Testis (tissue), 3 donors: Measurements from ENCODE around the gene RAB27A. TPM values are rescaled to one million over a fixed set of nuclear protein-coding genes. Genes with fewer than 3 reads are reported as not detected.

ENCODE experiments used
- DNase-seq: peaks from one replicate; pipeline ENCODE4 v3.0.0-alpha.2; 2019
- H3K27ac ChIP-seq, 2 donors: fragments of 200-600 bp; sonication (generic); one replicate each; pipeline ENCODE4 v1.5.1; 2019
- H3K27me3 ChIP-seq: fragments of 200-600 bp; sonication (generic); one replicate; pipeline ENCODE4 v1.5.1; 2019
- H3K36me3 ChIP-seq: fragments of 200-600 bp; sonication (generic); one replicate; pipeline ENCODE4 v1.5.1; 2017; ENCODE audit warnings: low read depth; ENCODE audit errors: missing control alignments
- H3K4me1 ChIP-seq: fragments of 200-600 bp; sonication (generic); one replicate; pipeline ENCODE4 v1.5.1; 2019
- H3K4me3 ChIP-seq, 2 donors: fragments of 200-600 bp; sonication (generic); one replicate each; pipeline ENCODE4 v1.5.1; 2017 to 2019
- H3K9me3 ChIP-seq: fragments of 200-600 bp; sonication (generic); one replicate; pipeline ENCODE4 v1.5.1; 2017
- POLR2A ChIP-seq: fragments of 450-650 bp; IDR thresholded peaks from one replicate; pipeline ENCODE4 v1.6.1; 2017; ENCODE audit warnings: antibody characterized with exemption, mild to moderate bottlenecking, moderate library complexity
- WGBS, 2 donors: methylation state at CpG; one replicate each; pipeline ENCODE4 v1.1.5; 2018; 5-methylcytosine and 5-hydroxymethylcytosine counted together
- intact Hi-C: fragments of 100-400 bp; cut with DNase I; formaldehyde crosslinking; loops from one replicate; pipeline ENCODE4 v1.15.1; 2023; ENCODE audit warnings: low total_unique reads
- polyA plus RNA-seq: library from polyadenylated mRNA; stranded (reverse); fragments of 350-450 nt; fragmentation: Illumina TruSeq; extraction: RNeasy Lipid Tissue Mini Kit (QIAGEN cat#74804); gene quantifications from one replicate; pipeline ENCODE4 v1.2.3, GENCODE V29; 2014; ENCODE audit warnings: low read depth, low replicate concordance; ENCODE audit not compliant: insufficient read depth
- total RNA-seq, 2 donors: library from RNA; depleted of rRNA; stranded (reverse); fragments of >200 nt; gene quantifications; one replicate each; pipeline ENCODE4 v1.2.3, GENCODE V29; 2016
- TF ChIP-seq, protein P1 (sequence below), 3 experiments: fragments of 450-650 bp in 2 of 3; fragments of 200-600 bp in 1 of 3; sonication (generic) in 1 of 3; IDR thresholded peaks; one replicate each; pipeline ENCODE4 v1.5.1; 2016 to 2019; ENCODE audit warnings: antibody characterized with exemption in 3 of 3, mild to moderate bottlenecking in 2 of 3, moderate library complexity in 1 of 3

The RAB27A gene
- total and polyA plus RNA-seq, 3 donors from 2014 or later: 13.1 to 19.2 (median 13.7) TPM

- intact Hi-C loops: no loop called here
- no peak overlapping the region for H3K4me3 ChIP-seq
- DNase-seq: no peak
- no peaks in the 10 kb centered on the region for H3K9me3 ChIP-seq
- H3K27me3 ChIP-seq: no peaks in the 10 kb centered on the region
- no peaks in the 10 kb centered on the region for H3K36me3 ChIP-seq
- H3K4me1 ChIP-seq: no peaks in the 10 kb centered on the region
- TF ChIP-seq, protein P1, sequence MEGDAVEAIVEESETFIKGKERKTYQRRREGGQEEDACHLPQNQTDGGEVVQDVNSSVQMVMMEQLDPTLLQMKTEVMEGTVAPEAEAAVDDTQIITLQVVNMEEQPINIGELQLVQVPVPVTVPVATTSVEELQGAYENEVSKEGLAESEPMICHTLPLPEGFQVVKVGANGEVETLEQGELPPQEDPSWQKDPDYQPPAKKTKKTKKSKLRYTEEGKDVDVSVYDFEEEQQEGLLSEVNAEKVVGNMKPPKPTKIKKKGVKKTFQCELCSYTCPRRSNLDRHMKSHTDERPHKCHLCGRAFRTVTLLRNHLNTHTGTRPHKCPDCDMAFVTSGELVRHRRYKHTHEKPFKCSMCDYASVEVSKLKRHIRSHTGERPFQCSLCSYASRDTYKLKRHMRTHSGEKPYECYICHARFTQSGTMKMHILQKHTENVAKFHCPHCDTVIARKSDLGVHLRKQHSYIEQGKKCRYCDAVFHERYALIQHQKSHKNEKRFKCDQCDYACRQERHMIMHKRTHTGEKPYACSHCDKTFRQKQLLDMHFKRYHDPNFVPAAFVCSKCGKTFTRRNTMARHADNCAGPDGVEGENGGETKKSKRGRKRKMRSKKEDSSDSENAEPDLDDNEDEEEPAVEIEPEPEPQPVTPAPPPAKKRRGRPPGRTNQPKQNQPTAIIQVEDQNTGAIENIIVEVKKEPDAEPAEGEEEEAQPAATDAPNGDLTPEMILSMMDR (IDR thresholded peaks at IDR 0.05): no peak
- TF ChIP-seq POLR2A: no peak
- H3K27ac ChIP-seq: no peak overlapping the region
Observed at GRCh38 chr15:55222588-55222987, 67.0 kb downstream of the RAB27A start.

GRCh38 chr15:55221090-55222011 is 68.3 kb downstream of the RAB27A start:
- DNase-seq: no peak
- Histone ChIP-seq H3K27me3 (no peaks in the 10 kb centered on the region), H3K9me3 (no peaks in the 10 kb centered on the region), H3K4me1 (no peaks in the 10 kb centered on the region), H3K4me3 (no peak overlapping the region), H3K27ac (no peak overlapping the region), H3K36me3 (no peaks in the 10 kb centered on the region)
- 86 to 87% methylated on average over 6 of the region's 6 CpGs for WGBS, 2 donors
- TF ChIP-seq POLR2A: no peak
- TF ChIP-seq, protein P1 (IDR thresholded peaks at IDR 0.05): no peak
- intact Hi-C loops: no loop called here

DNA sequence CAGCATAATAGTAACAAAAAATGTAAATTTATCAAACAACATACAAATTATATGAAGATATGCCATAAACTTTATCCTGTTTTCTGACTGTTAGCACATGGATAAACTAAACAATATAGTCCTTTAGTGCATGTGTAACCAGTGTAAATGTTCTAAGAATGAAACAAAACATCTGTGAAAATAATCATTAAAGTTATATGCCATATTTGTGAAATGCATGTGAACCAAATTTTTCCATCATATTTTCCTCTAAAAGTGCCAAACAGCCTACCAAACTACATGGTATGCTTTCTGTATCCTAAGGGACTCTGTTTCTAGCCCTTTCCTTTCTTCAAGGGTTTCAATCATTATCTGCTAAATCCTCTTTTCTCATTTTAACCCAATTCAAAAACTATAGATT is 69.0 kb downstream of the RAB27A start:
- Histone ChIP-seq H3K4me1 (no peaks in the 10 kb centered on the region), H3K36me3 (no peaks in the 10 kb centered on the region), H3K9me3 (no peaks in the 10 kb centered on the region), H3K4me3 (no peak overlapping the region), H3K27me3 (no peaks in the 10 kb centered on the region), H3K27ac (no peak overlapping the region)
- intact Hi-C loops: no loop called here
- no peak for TF ChIP-seq POLR2A
- TF ChIP-seq, protein P1 (IDR thresholded peaks at IDR 0.05): no peak
- DNase-seq: no peak

DNA sequence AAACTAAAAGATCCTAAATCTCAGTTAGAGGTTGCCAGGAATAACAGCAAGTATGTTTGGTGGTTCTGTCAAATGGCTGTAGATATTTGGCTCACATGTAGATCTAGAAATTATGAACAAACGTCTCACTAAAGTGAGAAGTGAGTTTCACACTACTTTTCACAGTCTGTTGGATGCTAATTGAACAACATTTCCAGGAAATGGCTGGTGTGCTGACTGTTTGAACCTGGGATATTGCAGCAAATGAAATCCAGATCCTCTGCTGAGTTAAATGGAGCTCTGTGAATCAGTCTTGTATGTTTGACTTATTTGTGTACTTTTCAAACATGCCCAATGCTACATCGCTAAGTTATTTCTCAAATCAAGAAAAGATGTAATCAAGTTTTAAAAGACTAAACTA is 71.6 kb downstream of the RAB27A start:
- H3K27me3 ChIP-seq: no peaks in the 10 kb centered on the region
- no peak overlapping the region for H3K27ac ChIP-seq
- H3K4me1 ChIP-seq: no peaks in the 10 kb centered on the region
- DNase-seq: no peak
- intact Hi-C loops: loop anchor here (5.0 kb wide), 1 partner anchor 74 kb away; no protein-coding TSS in a partner anchor
- TF ChIP-seq, protein P1 (IDR thresholded peaks at IDR 0.05): no peak
- TF ChIP-seq POLR2A: no peak
- H3K4me3 ChIP-seq: no peak overlapping the region
- H3K36me3 ChIP-seq: no peaks in the 10 kb centered on the region
- H3K9me3 ChIP-seq: no peaks in the 10 kb centered on the region
- 75 to 84% methylated on average over 2 of the region's 2 CpGs for WGBS, 2 donors

- no peaks in the 10 kb centered on the region for H3K36me3 ChIP-seq
- WGBS, 2 donors: 94 to 97% methylated on average over 4 of the region's 4 CpGs
- DNase-seq: no peak
Observed at GRCh38 chr15:55204464-55204863, 85.1 kb downstream of the RAB27A start.

More at GRCh38 chr15:55204464-55204863, 85.1 kb downstream of the RAB27A start:
- Histone ChIP-seq H3K4me3 (no peak overlapping the region), H3K27me3 (no peaks in the 10 kb centered on the region), H3K9me3 (no peaks in the 10 kb centered on the region), H3K27ac (no peak overlapping the region), H3K4me1 (no peaks in the 10 kb centered on the region)
- intact Hi-C loops: no loop called here
- TF ChIP-seq, protein P1 (IDR thresholded peaks at IDR 0.05): no peak
- TF ChIP-seq POLR2A: no peak
